HG02981 (cell line): ENCODE measurements around the gene SUCLG2.

ENCODE experiments used
- ATAC-seq: cut with Tn5 transposase; IDR thresholded peaks from one replicate; pipeline ENCODE4 v1.9.1; 2021; ENCODE audit warnings: mild to moderate bottlenecking, moderate library complexity; ENCODE audit not compliant: unreplicated experiment

The SUCLG2 gene

GRCh38 chr3:67461667-67462142, 192.7 kb downstream of the SUCLG2 start:
- ATAC-seq: no peak

- ATAC-seq: no peak
Observed at GRCh38 chr3:67460841-67461510, 193.4 kb downstream of the SUCLG2 start.

- no peak for ATAC-seq
Observed at GRCh38 chr3:67459796-67460195, 194.6 kb downstream of the SUCLG2 start.

GRCh38 chr3:67458896-67459530, 195.4 kb downstream of the SUCLG2 start:
- ATAC-seq: no peak

- no peak for ATAC-seq
Observed at GRCh38 chr3:67458408-67458807, 196.0 kb downstream of the SUCLG2 start.

- ATAC-seq: no peak
Observed at GRCh38 chr3:67453628-67454027, 200.8 kb downstream of the SUCLG2 start.

GRCh38 chr3:67450153-67450552, 204.3 kb downstream of the SUCLG2 start:
- ATAC-seq: no peak

- no peak for ATAC-seq
Observed at GRCh38 chr3:67447393-67447792, 207.0 kb downstream of the SUCLG2 start.

GRCh38 chr3:67437789-67438188, 216.6 kb downstream of the SUCLG2 start:
- no peak for ATAC-seq

- no peak for ATAC-seq
Observed at GRCh38 chr3:67437090-67437489, 217.3 kb downstream of the SUCLG2 start.

- no peak for ATAC-seq
Observed at GRCh38 chr3:67433109-67433508, 221.3 kb downstream of the SUCLG2 start.

GRCh38 chr3:67431887-67432286, 222.5 kb downstream of the SUCLG2 start:
- no peak for ATAC-seq

GRCh38 chr3:67423722-67424121, 230.7 kb downstream of the SUCLG2 start:
- ATAC-seq: no peak

- no peak for ATAC-seq
Observed at GRCh38 chr3:67421912-67422311, 232.5 kb downstream of the SUCLG2 start.

- ATAC-seq: no peak
Observed at GRCh38 chr3:67419779-67420178, 234.6 kb downstream of the SUCLG2 start.

- no peak for ATAC-seq
Observed at GRCh38 chr3:67419218-67419529, 235.2 kb downstream of the SUCLG2 start.

GRCh38 chr3:67418426-67419217, 235.8 kb downstream of the SUCLG2 start:
- no peak for ATAC-seq

- no peak for ATAC-seq
Observed at GRCh38 chr3:67416703-67417102, 237.7 kb downstream of the SUCLG2 start.

GRCh38 chr3:67415511-67415910, 238.9 kb downstream of the SUCLG2 start:
- no peak for ATAC-seq

GRCh38 chr3:67414740-67415139, 239.7 kb downstream of the SUCLG2 start:
- ATAC-seq: no peak

- ATAC-seq: no peak
Observed at GRCh38 chr3:67405193-67405592, 249.2 kb downstream of the SUCLG2 start.

GRCh38 chr3:67402873-67403272, 251.5 kb downstream of the SUCLG2 start:
- no peak for ATAC-seq
